DOHH2 (cell line): Measurements from ENCODE around the gene MAMDC2.

Source experiments
- H3F3A ChIP-seq: fragments of 200-600 bp; sonication (generic), shearing (Covaris generic); 2 replicates; pipeline ENCODE4 v1.6.0; 2016; ENCODE audit warnings: antibody characterized with exemption, mild to moderate bottlenecking; ENCODE audit not compliant: control insufficient read depth, insufficient read depth
- H3K27ac ChIP-seq: fragments of 200-600 bp; sonication (generic); 2 replicates; pipeline ENCODE4 v1.5.1; 2014; ENCODE audit warnings: low read depth, mild to moderate bottlenecking, low read length, moderate library complexity
- H3K27me3 ChIP-seq: fragments of 200-600 bp; sonication (generic); 2 replicates; pipeline ENCODE4 v1.6.1; 2014; ENCODE audit warnings: mild to moderate bottlenecking, low read length, mixed read lengths; ENCODE audit not compliant: control insufficient read depth
- H3K36me3 ChIP-seq: fragments of 200-600 bp; sonication (generic); 2 replicates; pipeline ENCODE4 v1.6.1; 2014; ENCODE audit warnings: mild to moderate bottlenecking, low read length, moderate library complexity, mixed read lengths; ENCODE audit not compliant: control insufficient read depth
- H3K4me1 ChIP-seq: fragments of 200-600 bp; sonication (generic); 2 replicates; pipeline ENCODE4 v1.6.1; 2014; ENCODE audit warnings: mild to moderate bottlenecking, low read length, mixed read lengths; ENCODE audit not compliant: control insufficient read depth
- H3K4me2 ChIP-seq: fragments of 200-600 bp; sonication (generic); 2 replicates; pipeline ENCODE4 v1.6.0; 2014; ENCODE audit warnings: mild to moderate bottlenecking, low read length, moderate library complexity
- H3K4me3 ChIP-seq: fragments of 200-600 bp; sonication (generic); 2 replicates; pipeline ENCODE4 v1.5.1; 2014; ENCODE audit warnings: mild to moderate bottlenecking, low read length, mixed read lengths
- H3K79me2 ChIP-seq: fragments of 200-600 bp; sonication (generic); 2 replicates; pipeline ENCODE4 v1.6.1; 2014; ENCODE audit warnings: mild to moderate bottlenecking, low read length, mixed read lengths; ENCODE audit not compliant: control insufficient read depth
- H3K9me2 ChIP-seq: fragments of 200-600 bp; sonication (generic); replicated peaks from 2 replicates; pipeline ENCODE4 v1.6.1; 2014; ENCODE audit warnings: mild to moderate bottlenecking, low read length, mixed read lengths; ENCODE audit not compliant: control insufficient read depth
- H3K9me3 ChIP-seq: fragments of 200-600 bp; sonication (generic); 2 replicates; pipeline ENCODE4 v1.6.1; 2014; ENCODE audit warnings: antibody characterized with exemption, low read length, mixed read lengths; ENCODE audit not compliant: control insufficient read depth, insufficient read depth
- H4K20me1 ChIP-seq: fragments of 200-600 bp; sonication (generic); 2 replicates; pipeline ENCODE4 v1.6.0; 2014; ENCODE audit warnings: low read depth, mild to moderate bottlenecking, antibody characterized with exemption, low read length, moderate library complexity; ENCODE audit not compliant: control insufficient read depth, insufficient read depth
- EZH2phosphoT487 ChIP-seq: fragments of 200-600 bp; sonication (generic); IDR thresholded peaks from 2 replicates; pipeline ENCODE4 v1.6.1; 2017; ENCODE audit warnings: borderline replicate concordance, mild to moderate bottlenecking, antibody characterized with exemption, low read length, moderate library complexity, mixed read lengths
- TF ChIP-seq, protein P1 (sequence below): fragments of 200-600 bp; sonication (generic); IDR thresholded peaks from one replicate; pipeline ENCODE4 v1.5.1; 2014; ENCODE audit warnings: antibody characterized with exemption, mild to moderate bottlenecking, low read depth, low read length; ENCODE audit not compliant: poor library complexity, severe bottlenecking

MAMDC2 gene

DNA sequence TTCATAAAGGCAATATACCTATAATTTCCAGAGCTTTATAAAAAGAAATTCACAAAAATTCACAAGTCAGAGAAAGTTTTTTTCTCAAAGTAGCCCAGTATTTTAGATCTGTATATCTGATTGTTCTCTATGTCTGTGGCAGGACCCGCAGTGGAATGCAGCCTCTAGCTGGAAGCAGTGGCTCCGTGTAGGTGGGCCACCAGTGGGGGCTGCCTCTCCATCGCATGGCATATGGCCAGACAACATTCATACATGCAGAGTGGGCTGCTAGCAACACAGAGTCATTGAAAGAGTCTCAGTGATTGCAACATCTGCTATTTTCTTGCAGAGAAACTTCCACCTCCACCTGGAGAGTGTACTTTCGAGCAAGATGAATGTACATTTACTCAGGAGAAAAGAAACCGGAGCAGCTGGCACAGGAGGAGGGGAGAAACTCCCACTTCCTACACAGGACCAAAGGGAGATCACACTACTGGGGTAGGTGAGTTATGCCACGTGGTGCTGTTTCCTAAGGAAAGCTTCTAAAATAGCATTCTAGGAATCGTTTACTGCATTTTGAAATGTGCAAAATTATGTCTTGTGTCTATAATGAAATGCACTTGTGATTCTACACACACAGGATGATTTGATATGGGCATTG lies 126.6 kb downstream of the MAMDC2 start:
- H3F3A ChIP-seq: no peaks in the 10 kb centered on the region
- no peaks in the 10 kb centered on the region for H3K9me2 ChIP-seq
- H3K4me1 ChIP-seq: no peaks in the 10 kb centered on the region
- no peak overlapping the region for H3K4me2 ChIP-seq
- H3K36me3 ChIP-seq: no peaks in the 10 kb centered on the region
- no peak overlapping the region for H3K4me3 ChIP-seq
- TF ChIP-seq EZH2phosphoT487: no peak
- TF ChIP-seq, protein P1, sequence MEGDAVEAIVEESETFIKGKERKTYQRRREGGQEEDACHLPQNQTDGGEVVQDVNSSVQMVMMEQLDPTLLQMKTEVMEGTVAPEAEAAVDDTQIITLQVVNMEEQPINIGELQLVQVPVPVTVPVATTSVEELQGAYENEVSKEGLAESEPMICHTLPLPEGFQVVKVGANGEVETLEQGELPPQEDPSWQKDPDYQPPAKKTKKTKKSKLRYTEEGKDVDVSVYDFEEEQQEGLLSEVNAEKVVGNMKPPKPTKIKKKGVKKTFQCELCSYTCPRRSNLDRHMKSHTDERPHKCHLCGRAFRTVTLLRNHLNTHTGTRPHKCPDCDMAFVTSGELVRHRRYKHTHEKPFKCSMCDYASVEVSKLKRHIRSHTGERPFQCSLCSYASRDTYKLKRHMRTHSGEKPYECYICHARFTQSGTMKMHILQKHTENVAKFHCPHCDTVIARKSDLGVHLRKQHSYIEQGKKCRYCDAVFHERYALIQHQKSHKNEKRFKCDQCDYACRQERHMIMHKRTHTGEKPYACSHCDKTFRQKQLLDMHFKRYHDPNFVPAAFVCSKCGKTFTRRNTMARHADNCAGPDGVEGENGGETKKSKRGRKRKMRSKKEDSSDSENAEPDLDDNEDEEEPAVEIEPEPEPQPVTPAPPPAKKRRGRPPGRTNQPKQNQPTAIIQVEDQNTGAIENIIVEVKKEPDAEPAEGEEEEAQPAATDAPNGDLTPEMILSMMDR: no peak
- H3K79me2 ChIP-seq: no peaks in the 10 kb centered on the region
- no peaks in the 10 kb centered on the region for H4K20me1 ChIP-seq
- H3K9me3 ChIP-seq: no peaks in the 10 kb centered on the region
- H3K27me3 ChIP-seq: no peaks in the 10 kb centered on the region
- H3K27ac ChIP-seq: no peak overlapping the region

DNA sequence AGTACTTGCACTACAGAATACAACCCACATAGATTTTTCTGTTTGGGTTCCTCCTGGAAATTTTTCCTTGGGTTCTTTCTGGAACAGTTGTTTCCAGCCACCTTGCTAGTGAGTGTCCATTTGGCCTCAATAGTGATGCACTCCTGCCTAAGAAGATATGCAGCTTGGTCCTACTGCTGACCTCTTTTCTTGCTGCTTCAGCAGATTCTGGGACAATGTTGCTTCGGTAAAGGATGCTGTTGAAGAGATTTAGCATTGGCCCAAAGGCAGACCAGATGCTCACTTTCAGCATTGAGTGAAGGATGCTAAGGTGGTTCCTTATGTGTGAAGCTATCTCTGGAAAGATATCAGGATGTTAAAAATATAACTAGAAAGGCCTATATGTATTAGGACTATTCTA lies 128.9 kb downstream of the MAMDC2 start:
- Histone ChIP-seq H3K9me2 (no peaks in the 10 kb centered on the region), H3K4me2 (no peak overlapping the region), H3K27me3 (no peaks in the 10 kb centered on the region), H3K79me2 (no peaks in the 10 kb centered on the region), H4K20me1 (no peaks in the 10 kb centered on the region), H3K9me3 (no peaks in the 10 kb centered on the region), H3K27ac (no peak overlapping the region), H3K4me1 (no peaks in the 10 kb centered on the region), H3K36me3 (no peaks in the 10 kb centered on the region), H3F3A (no peaks in the 10 kb centered on the region), H3K4me3 (no peak overlapping the region)
- TF ChIP-seq, protein P1: no peak
- no peak for TF ChIP-seq EZH2phosphoT487

GRCh38 chr9:70177121-70177520 lies 133.5 kb downstream of the MAMDC2 start:
- TF ChIP-seq EZH2phosphoT487: no peak
- TF ChIP-seq, protein P1: no peak
- no peaks in the 10 kb centered on the region for H3K9me3 ChIP-seq
- H3K27me3 ChIP-seq: no peaks in the 10 kb centered on the region

More at GRCh38 chr9:70177121-70177520, 133.5 kb downstream of the MAMDC2 start:
- Histone ChIP-seq H3K4me2 (no peak overlapping the region), H3K4me3 (no peak overlapping the region), H3K9me2 (no peaks in the 10 kb centered on the region), H3K27ac (no peak overlapping the region), H4K20me1 (no peaks in the 10 kb centered on the region), H3K4me1 (no peaks in the 10 kb centered on the region), H3K79me2 (no peaks in the 10 kb centered on the region), H3F3A (no peaks in the 10 kb centered on the region), H3K36me3 (no peaks in the 10 kb centered on the region)
